Mesenchymal stem cell (in vitro differentiated cells and primary cell): ENCODE data around the gene PPP3CA.

Source experiments
- DNase-seq: peaks from one replicate; pipeline ENCODE4 v3.0.0-alpha.2; 2013
- H2AFZ ChIP-seq: one replicate; pipeline ENCODE4 v1.6.1; 2013; ENCODE audit warnings: low read depth, mild to moderate bottlenecking, control low read depth, inconsistent platforms, low read length, moderate library complexity
- H2AK5ac ChIP-seq: 2 replicates; pipeline ENCODE4 v1.6.1; 2013; ENCODE audit warnings: low read length, moderate library complexity, mild to moderate bottlenecking, inconsistent platforms; ENCODE audit not compliant: severe bottlenecking
- H2BK120ac ChIP-seq: one replicate; pipeline ENCODE4 v1.6.1; 2013; ENCODE audit warnings: low read depth, mild to moderate bottlenecking, inconsistent platforms, low read length, moderate library complexity
- H2BK12ac ChIP-seq, 2 experiments: one replicate each; pipeline ENCODE4 v1.6.1; 2013; ENCODE audit warnings: inconsistent platforms in 2 of 2, low read length in 2 of 2, mild to moderate bottlenecking in 2 of 2, moderate library complexity in 2 of 2, control low read depth in 1 of 2
- H2BK15ac ChIP-seq: one replicate; pipeline ENCODE4 v1.6.1; 2013; ENCODE audit warnings: mild to moderate bottlenecking, low read depth, inconsistent platforms; ENCODE audit not compliant: poor library complexity, severe bottlenecking
- H2BK5ac ChIP-seq: 2 replicates; pipeline ENCODE4 v1.6.1; 2013; ENCODE audit warnings: low read depth, mild to moderate bottlenecking, low read length, control low read depth, inconsistent platforms; ENCODE audit not compliant: poor library complexity, severe bottlenecking
- H3K14ac ChIP-seq, 2 experiments: one replicate each; pipeline ENCODE4 v1.6.1; 2013; ENCODE audit warnings: inconsistent platforms in 2 of 2, low read length in 2 of 2, control low read depth in 1 of 2, mild to moderate bottlenecking in 1 of 2, moderate library complexity in 1 of 2
- H3K18ac ChIP-seq, 2 experiments: one replicate each; pipeline ENCODE4 v1.6.1; 2013; ENCODE audit warnings: inconsistent platforms in 2 of 2, low read length in 2 of 2, control low read depth in 1 of 2, low read depth in 1 of 2, mild to moderate bottlenecking in 1 of 2
- H3K23ac ChIP-seq, 2 experiments: one replicate each; pipeline ENCODE4 v1.6.1; 2013; ENCODE audit warnings: inconsistent platforms in 2 of 2, low read length in 2 of 2, mild to moderate bottlenecking in 2 of 2, moderate library complexity in 2 of 2, control low read depth in 1 of 2
- H3K27ac ChIP-seq: 2 replicates; pipeline ENCODE4 v1.5.1; 2013; ENCODE audit warnings: mild to moderate bottlenecking, moderate library complexity, low read length, control low read depth, inconsistent platforms; ENCODE audit not compliant: poor library complexity, severe bottlenecking
- H3K27me3 ChIP-seq, 2 experiments: 2 replicates each; pipeline versions ENCODE4 v1.6.1 to v1.7.0; 2013; ENCODE audit warnings: low read length in 2 of 2, mild to moderate bottlenecking in 2 of 2, moderate library complexity in 2 of 2, control low read depth in 1 of 2, inconsistent platforms in 1 of 2; ENCODE audit not compliant: control insufficient read depth in 1 of 2, insufficient read depth in 1 of 2
- H3K36me3 ChIP-seq, 2 experiments: 2 replicates each; pipeline versions ENCODE4 v1.6.1 to v1.7.0; 2013; ENCODE audit warnings: low read length in 2 of 2, control low read depth in 1 of 2, inconsistent platforms in 1 of 2, low read depth in 1 of 2, mild to moderate bottlenecking in 1 of 2; ENCODE audit not compliant: insufficient read depth in 2 of 2, control insufficient read depth in 1 of 2
- H3K4ac ChIP-seq, 2 experiments: one replicate each; pipeline ENCODE4 v1.6.1; 2013; ENCODE audit warnings: inconsistent platforms in 2 of 2, low read length in 2 of 2, mild to moderate bottlenecking in 2 of 2, moderate library complexity in 2 of 2, control low read depth in 1 of 2, low read depth in 1 of 2
- H3K4me1 ChIP-seq: 2 replicates; pipeline ENCODE4 v1.6.1; 2013; ENCODE audit warnings: low read depth, low read length, control low read depth; ENCODE audit not compliant: control insufficient read depth, insufficient read depth
- H3K4me2 ChIP-seq: 2 replicates; pipeline ENCODE4 v1.6.1; 2013; ENCODE audit warnings: low read length, mild to moderate bottlenecking, inconsistent platforms; ENCODE audit not compliant: poor library complexity, severe bottlenecking
- H3K4me3 ChIP-seq, 2 experiments: 2 replicates each; pipeline versions ENCODE4 v1.5.1 to v1.7.0; 2013; ENCODE audit warnings: low read length in 2 of 2, mild to moderate bottlenecking in 2 of 2, control low read depth in 1 of 2, low read depth in 1 of 2; ENCODE audit not compliant: insufficient read depth in 1 of 2
- H3K79me1 ChIP-seq: replicated peaks from 2 replicates; pipeline ENCODE4 v1.6.1; 2013; ENCODE audit warnings: mild to moderate bottlenecking, control low read depth, low read length, inconsistent platforms; ENCODE audit not compliant: poor library complexity, severe bottlenecking
- H3K9ac ChIP-seq: 2 replicates; pipeline ENCODE4 v1.7.0; 2013; ENCODE audit warnings: mild to moderate bottlenecking, low read length, moderate library complexity
- H3K9me3 ChIP-seq: 2 replicates; pipeline ENCODE4 v1.7.0; 2013; ENCODE audit warnings: mild to moderate bottlenecking, low read length; ENCODE audit not compliant: control insufficient read depth
- H4K8ac ChIP-seq: one replicate; pipeline ENCODE4 v1.6.1; 2013; ENCODE audit warnings: inconsistent platforms, mild to moderate bottlenecking, low read length, moderate library complexity
- H4K91ac ChIP-seq: one replicate; pipeline ENCODE4 v1.6.1; 2013; ENCODE audit warnings: mild to moderate bottlenecking, low read length, inconsistent platforms
- WGBS: methylation state at CpG from one replicate; pipeline ENCODE4 v1.1.7; 2013; ENCODE audit warnings: mixed read lengths; 5-methylcytosine and 5-hydroxymethylcytosine counted together

Gene PPP3CA

GRCh38 chr4:101366331-101366730 lies 19.0 kb upstream of the PPP3CA start:
- no peak overlapping the region for H2BK120ac ChIP-seq
- DNase-seq: no peak
- no peaks in the 10 kb centered on the region for H3K9me3 ChIP-seq
- H3K27ac ChIP-seq: no peak overlapping the region
- no peak overlapping the region for H2BK12ac ChIP-seq
- H3K9ac ChIP-seq: peak overlapping the region; percentile 63
- H3K36me3 ChIP-seq: no peaks in the 10 kb centered on the region
- H3K27me3 ChIP-seq: no peaks in the 10 kb centered on the region
- H3K4ac ChIP-seq: no peak overlapping the region
- H3K4me3 ChIP-seq: no peak overlapping the region
- H3K79me1 ChIP-seq: no peaks in the 10 kb centered on the region
- no peak overlapping the region for H3K14ac ChIP-seq
- no peak overlapping the region for H4K8ac ChIP-seq
- H3K4me2 ChIP-seq: no peak overlapping the region
- H3K18ac ChIP-seq: no peak overlapping the region
- no peak overlapping the region for H4K91ac ChIP-seq
- no peak overlapping the region for H2BK5ac ChIP-seq
- no peak overlapping the region for H2AK5ac ChIP-seq
- H3K4me1 ChIP-seq: no peaks in the 10 kb centered on the region
- no peak overlapping the region for H3K23ac ChIP-seq
- H2AFZ ChIP-seq: no peak overlapping the region
- no peak overlapping the region for H2BK15ac ChIP-seq

DNA sequence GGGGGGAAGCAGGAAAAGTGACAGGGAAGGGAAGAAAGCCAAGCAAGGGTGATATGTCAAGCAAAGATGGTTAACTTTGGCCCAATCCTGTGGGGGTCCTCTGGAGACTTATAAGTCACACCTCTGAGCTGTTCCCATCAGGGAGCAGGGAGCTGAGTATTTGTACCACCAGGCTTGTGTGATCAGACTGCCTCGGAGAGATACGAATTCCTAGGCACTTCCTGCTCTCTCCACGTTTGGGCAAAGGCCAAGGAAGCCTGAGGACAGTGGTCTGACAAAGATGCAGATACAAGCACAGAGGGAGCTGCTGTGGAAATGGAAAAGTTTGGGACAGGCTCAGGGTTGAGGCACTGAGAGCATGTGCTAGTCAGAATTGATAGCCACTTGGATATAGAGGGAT lies 10.4 kb upstream of the PPP3CA start:
- Histone ChIP-seq H3K27ac (peak overlapping the region; percentile 84), H3K23ac (no peak overlapping the region)
- 5% methylated on average over 3 of the region's 3 CpGs for WGBS

GRCh38 chr4:101356928-101357327 lies 9.6 kb upstream of the PPP3CA start:
- Histone ChIP-seq H3K23ac (no peak overlapping the region), H3K79me1 (no peaks in the 10 kb centered on the region), H2BK120ac (peak overlapping the region; percentile 59), H3K4me3 (peak overlapping the region in 1 of 2 experiments; percentile 45), H3K9ac (peak overlapping the region; percentile 44), H3K18ac (peak overlapping the region in 1 of 2 experiments; percentile 83), H2BK5ac (peak overlapping the region; percentile 8), H3K14ac (no peak overlapping the region), H3K4me2 (no peak overlapping the region), H3K4me1 (peaks cover 7% of the 10 kb centered on the region), H4K91ac (peak overlapping the region; percentile 59), H2BK15ac (no peak overlapping the region), H2AFZ (no peak overlapping the region), H4K8ac (no peak overlapping the region), H3K36me3 (no peaks in the 10 kb centered on the region), H3K27me3 (no peaks in the 10 kb centered on the region), H2AK5ac (no peak overlapping the region), H2BK12ac (peak overlapping the region; percentile 82 to 83), H3K27ac (peak overlapping the region; percentile 84), H3K4ac (peak overlapping the region in 1 of 2 experiments; percentile 24), H3K9me3 (no peaks in the 10 kb centered on the region)
- DNase-seq: peak; percentile 73

More for the DNA sequence above, 10.4 kb upstream of the PPP3CA start:
- H2BK120ac ChIP-seq: peak overlapping the region; percentile 61
- no peak overlapping the region for H2BK5ac ChIP-seq
- H3K4me2 ChIP-seq: no peak overlapping the region
- H3K9me3 ChIP-seq: no peaks in the 10 kb centered on the region
- no peaks in the 10 kb centered on the region for H3K36me3 ChIP-seq
- H3K4me1 ChIP-seq: peaks cover 7% of the 10 kb centered on the region
- H3K9ac ChIP-seq: no peak overlapping the region
- no peak overlapping the region for H3K4me3 ChIP-seq
- H2BK15ac ChIP-seq: no peak overlapping the region
- peak overlapping the region in 1 of 2 experiments; percentile 86 for H3K4ac ChIP-seq
- no peaks in the 10 kb centered on the region for H3K79me1 ChIP-seq
- H3K27me3 ChIP-seq: no peaks in the 10 kb centered on the region
- peak overlapping the region in 1 of 2 experiments; percentile 82 for H2BK12ac ChIP-seq
- peak overlapping the region in 1 of 2 experiments; percentile 62 for H3K14ac ChIP-seq
- H2AK5ac ChIP-seq: peak overlapping the region; percentile 32
- peak overlapping the region; percentile 82 to 87 for H3K18ac ChIP-seq
- H4K8ac ChIP-seq: no peak overlapping the region
- peak overlapping the region; percentile 31 for H2AFZ ChIP-seq
- peak; percentile 29 for DNase-seq
- H4K91ac ChIP-seq: no peak overlapping the region

- Histone ChIP-seq H4K8ac (peak overlapping the region; percentile 52), H4K91ac (peak overlapping the region; percentile 90), H3K4me2 (no peak overlapping the region), H2BK120ac (no peak overlapping the region), H3K4ac (peak overlapping the region in 1 of 2 experiments; percentile 3), H2AK5ac (no peak overlapping the region), H3K27me3 (no peaks in the 10 kb centered on the region), H3K27ac (peak overlapping the region; percentile 84), H3K36me3 (no peaks in the 10 kb centered on the region), H3K14ac (no peak overlapping the region), H2BK15ac (no peak overlapping the region), H3K4me1 (peaks cover 7% of the 10 kb centered on the region), H3K9me3 (no peaks in the 10 kb centered on the region), H3K79me1 (no peaks in the 10 kb centered on the region), H3K4me3 (peak overlapping the region in 1 of 2 experiments; percentile 45), H3K9ac (peak overlapping the region; percentile 44), H3K18ac (peak overlapping the region; percentile 26 to 41), H2BK12ac (no peak overlapping the region), H2AFZ (no peak overlapping the region), H3K23ac (no peak overlapping the region), H2BK5ac (peak overlapping the region; percentile 6)
- WGBS: 17% methylated on average over 5 of the region's 8 CpGs
- DNase-seq: peak; percentile 89
These were observed 8.7 kb upstream of the PPP3CA start for GRCh38 chr4:101355767-101356702.
